ENCODE measurements around the gene PRKCG. TPM values are rescaled to one million over a fixed set of nuclear protein-coding genes. Genes with fewer than 3 reads are reported as not detected.

The PRKCG gene
- total and polyA plus RNA-seq, 2 experiments from 2014 or later = 0.18 TPM; not detected in 1

DNA sequence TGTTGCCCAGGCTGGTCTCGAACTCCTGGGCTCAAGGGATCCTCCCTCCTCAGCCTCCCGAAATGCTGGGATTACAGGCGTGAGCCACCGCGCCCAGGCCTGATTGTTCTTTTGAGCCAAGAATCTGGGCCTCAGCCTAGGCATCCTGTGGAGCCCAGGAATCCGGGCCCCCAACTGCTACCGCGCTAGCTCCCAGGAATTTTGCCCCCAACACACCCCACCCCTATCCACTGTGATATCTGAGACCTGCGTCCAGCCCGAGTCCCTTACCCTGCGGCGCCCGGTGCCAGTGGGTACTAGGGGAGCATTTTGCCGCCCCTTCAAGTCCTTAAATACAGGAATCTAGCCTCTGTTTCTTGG is 15.2 kb upstream of the PRKCG start:
- Histone ChIP-seq H3K27me3 (no peaks in the 10 kb centered on the region), H3K27ac (peak overlapping the region; percentile 98), H3K4me2 (peak overlapping the region; percentile 84), H2AFZ (peak overlapping the region; percentile 28), H4K20me1 (ENCODE audit: insufficient read depth, poor library complexity, severe bottlenecking) (peaks cover 1% of the 10 kb centered on the region), H3K4me1 (ENCODE audit: insufficient read depth) (peaks cover 31% of the 10 kb centered on the region), H3K79me2 (peaks cover 26% of the 10 kb centered on the region), H3K9me2 (replicated peaks; ENCODE audit: insufficient read depth) (no peaks in the 10 kb centered on the region), H3K4me3 (peak overlapping the region; percentile 24), H3K9me3 (ENCODE audit: low read depth) (no peaks in the 10 kb centered on the region), H3K36me3 (replicated peaks; ENCODE audit: insufficient read depth, low read depth) (no peaks in the 10 kb centered on the region)
- TF ChIP-seq EZH2 (IDR thresholded peaks at IDR 0.05; ENCODE audit: borderline replicate concordance) = no peak
- TF ChIP-seq, protein P1, sequence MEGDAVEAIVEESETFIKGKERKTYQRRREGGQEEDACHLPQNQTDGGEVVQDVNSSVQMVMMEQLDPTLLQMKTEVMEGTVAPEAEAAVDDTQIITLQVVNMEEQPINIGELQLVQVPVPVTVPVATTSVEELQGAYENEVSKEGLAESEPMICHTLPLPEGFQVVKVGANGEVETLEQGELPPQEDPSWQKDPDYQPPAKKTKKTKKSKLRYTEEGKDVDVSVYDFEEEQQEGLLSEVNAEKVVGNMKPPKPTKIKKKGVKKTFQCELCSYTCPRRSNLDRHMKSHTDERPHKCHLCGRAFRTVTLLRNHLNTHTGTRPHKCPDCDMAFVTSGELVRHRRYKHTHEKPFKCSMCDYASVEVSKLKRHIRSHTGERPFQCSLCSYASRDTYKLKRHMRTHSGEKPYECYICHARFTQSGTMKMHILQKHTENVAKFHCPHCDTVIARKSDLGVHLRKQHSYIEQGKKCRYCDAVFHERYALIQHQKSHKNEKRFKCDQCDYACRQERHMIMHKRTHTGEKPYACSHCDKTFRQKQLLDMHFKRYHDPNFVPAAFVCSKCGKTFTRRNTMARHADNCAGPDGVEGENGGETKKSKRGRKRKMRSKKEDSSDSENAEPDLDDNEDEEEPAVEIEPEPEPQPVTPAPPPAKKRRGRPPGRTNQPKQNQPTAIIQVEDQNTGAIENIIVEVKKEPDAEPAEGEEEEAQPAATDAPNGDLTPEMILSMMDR (IDR thresholded peaks at IDR 0.05; ENCODE audit: poor library complexity) = no peak
- no peak for TF ChIP-seq EZH2phosphoT487 (IDR thresholded peaks at IDR 0.05; ENCODE audit: low read depth, severe bottlenecking, unreplicated experiment)
- peak; percentile 29 for DNase-seq (ENCODE audit: low spot score)
- WGBS (ENCODE audit: low lambda C conversion rate, missing lambda C conversion rate) = 37% methylated on average over 14 of the region's 14 CpGs

DNA sequence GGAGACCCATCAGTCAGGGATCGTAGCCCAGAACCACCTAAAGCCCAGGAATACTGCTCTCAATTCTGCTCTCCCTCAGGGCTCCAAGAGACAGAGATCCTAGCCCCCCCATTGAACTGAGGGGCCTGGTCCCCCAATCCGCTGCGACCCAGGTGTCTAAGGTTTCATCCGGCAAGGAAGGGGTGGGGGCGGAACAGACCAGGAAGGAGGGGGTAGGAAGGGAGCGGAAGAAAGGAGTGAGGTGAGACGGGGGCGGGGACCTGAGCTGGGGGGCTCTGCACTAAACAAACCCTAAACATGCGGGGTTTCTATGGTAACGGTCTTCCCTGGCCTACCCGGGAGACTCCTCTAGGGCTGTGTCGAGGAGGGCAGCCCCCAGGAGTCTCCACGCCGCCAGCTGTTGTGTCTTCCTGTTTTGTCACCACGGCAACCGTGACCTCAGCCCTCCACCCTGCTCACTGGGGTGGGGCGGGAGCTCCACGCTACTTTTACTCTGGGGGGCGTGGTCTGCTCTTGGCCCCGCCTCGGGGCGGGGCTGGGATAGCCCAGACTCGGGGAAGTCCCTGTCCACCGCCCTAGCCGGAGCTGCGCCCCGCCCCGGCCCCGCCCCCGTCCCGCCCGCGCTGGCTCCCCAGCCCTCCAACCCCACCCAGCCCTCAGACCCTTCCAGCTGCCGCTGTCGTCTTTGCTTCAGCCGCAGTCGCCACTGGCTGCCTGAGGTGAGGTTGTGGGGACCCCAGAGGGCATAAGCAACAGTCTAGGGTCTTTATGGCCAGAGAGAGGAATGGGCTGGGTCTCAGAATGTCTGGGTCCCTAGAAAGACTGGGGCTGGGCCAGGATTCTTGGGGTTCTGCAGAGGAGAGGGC is 14.5 kb upstream of the PRKCG start, which contains the start of gene MYADM:
Gene MYADM (plus strand): TSS at position 659 of the 866 bp plus-strand sequence. CDS start 5,647 bp downstream, outside the sequence.
- Histone ChIP-seq H4K20me1 (ENCODE audit: insufficient read depth, poor library complexity, severe bottlenecking) (peaks cover 8% of the 10 kb centered on the region), H3K4me3 (peak within 1 kb of the TSS; percentile 80), H3K9me3 (ENCODE audit: low read depth) (no peaks in the 10 kb centered on the region), H3K9me2 (replicated peaks; ENCODE audit: insufficient read depth) (no peaks in the 10 kb centered on the region), H2AFZ (peak within 1 kb of the TSS; percentile 28), H3K27ac (peak within 1 kb of the TSS; percentile 98), H3K79me2 (peaks cover 32% of the 10 kb centered on the region), H3K4me1 (ENCODE audit: insufficient read depth) (peaks cover 31% of the 10 kb centered on the region), H3K4me2 (peak within 1 kb of the TSS; percentile 84), H3K27me3 (no peaks in the 10 kb centered on the region), H3K36me3 (replicated peaks; ENCODE audit: insufficient read depth, low read depth) (no peaks in the 10 kb centered on the region)
- DNase-seq (ENCODE audit: low spot score) = peak; percentile 99
- TF ChIP-seq, protein P1 (IDR thresholded peaks at IDR 0.05; ENCODE audit: poor library complexity) = no peak
- TF ChIP-seq EZH2 (IDR thresholded peaks at IDR 0.05; ENCODE audit: borderline replicate concordance) (no peak), EZH2phosphoT487 (IDR thresholded peaks at IDR 0.05; ENCODE audit: low read depth, severe bottlenecking, unreplicated experiment) (no peak)
- WGBS (ENCODE audit: low lambda C conversion rate, missing lambda C conversion rate) = 4% methylated on average over 15 of the region's 37 CpGs

DNA sequence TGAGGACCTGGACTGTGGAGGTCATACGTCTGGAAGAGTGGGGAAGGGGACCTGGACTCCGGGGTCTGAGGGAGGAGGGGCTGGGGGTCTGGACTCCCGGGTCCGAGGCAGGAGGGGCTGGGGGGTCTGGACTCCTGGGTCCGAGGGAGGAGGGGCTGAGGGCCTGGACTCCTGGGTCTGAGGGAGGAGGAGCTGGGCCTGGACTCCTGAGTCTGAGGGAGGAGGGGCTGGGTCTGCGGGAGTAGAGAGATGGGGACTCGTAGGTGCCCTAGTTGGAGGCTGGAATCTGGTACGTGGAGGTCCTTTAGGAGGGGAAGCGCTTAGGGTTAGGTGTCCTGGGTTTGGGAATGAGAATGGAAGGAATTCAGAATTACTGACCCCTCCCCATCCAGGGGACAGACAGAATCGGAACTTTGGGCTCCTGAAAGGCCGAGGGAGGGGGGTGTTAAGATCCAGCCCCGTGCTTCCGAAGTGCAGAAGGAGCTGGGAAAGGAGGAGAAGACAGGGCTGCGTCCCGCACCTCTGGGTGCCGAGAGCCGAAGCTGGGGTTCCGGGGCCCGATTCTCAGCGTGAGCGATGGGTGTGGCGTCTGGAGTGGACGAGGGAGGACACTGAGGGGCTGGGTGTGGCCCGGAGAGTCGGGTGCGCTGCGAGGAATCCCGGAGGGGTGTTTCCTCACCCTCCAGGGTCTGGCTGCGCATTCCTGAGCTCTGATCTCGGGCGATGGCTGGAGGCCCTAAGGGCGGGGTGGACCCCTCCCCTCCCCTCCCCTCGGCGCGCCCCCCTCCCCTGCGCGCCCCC is 13.7 kb upstream of the PRKCG start:
- Histone ChIP-seq H4K20me1 (ENCODE audit: insufficient read depth, poor library complexity, severe bottlenecking) (peaks cover 11% of the 10 kb centered on the region), H3K36me3 (replicated peaks; ENCODE audit: insufficient read depth, low read depth) (no peaks in the 10 kb centered on the region), H3K4me2 (peak overlapping the region; percentile 84), H3K9me3 (ENCODE audit: low read depth) (no peaks in the 10 kb centered on the region), H3K9me2 (replicated peaks; ENCODE audit: insufficient read depth) (no peaks in the 10 kb centered on the region), H3K79me2 (peaks cover 34% of the 10 kb centered on the region), H3K27ac (peak overlapping the region; percentile 98), H3K4me3 (peak overlapping the region; percentile 80), H3K4me1 (ENCODE audit: insufficient read depth) (peaks cover 31% of the 10 kb centered on the region), H2AFZ (peak overlapping the region; percentile 5), H3K27me3 (no peaks in the 10 kb centered on the region)
- 0% methylated on average over 14 of the region's 37 CpGs for WGBS (ENCODE audit: low lambda C conversion rate, missing lambda C conversion rate)
- TF ChIP-seq, protein P1 (IDR thresholded peaks at IDR 0.05; ENCODE audit: poor library complexity) = no peak
- no peak for TF ChIP-seq EZH2 (IDR thresholded peaks at IDR 0.05; ENCODE audit: borderline replicate concordance)
- no peak for TF ChIP-seq EZH2phosphoT487 (IDR thresholded peaks at IDR 0.05; ENCODE audit: low read depth, severe bottlenecking, unreplicated experiment)
- DNase-seq (ENCODE audit: low spot score) = peak; percentile 80

Data from hepatocyte (in vitro differentiated cells).